HG03066 (cell line): ENCODE data around the gene PSKH1.
"Not testable (repeated sequence)": the region's sequence is repeated elsewhere in the genome, so short reads cannot be mapped to it uniquely, and the experiment has no call there.

Experiments
- ATAC-seq: cut with Tn5 transposase; IDR thresholded peaks from one replicate; pipeline ENCODE4 v1.9.1; 2021; ENCODE audit warnings: low read depth; ENCODE audit not compliant: unreplicated experiment

PSKH1 gene

DNA sequence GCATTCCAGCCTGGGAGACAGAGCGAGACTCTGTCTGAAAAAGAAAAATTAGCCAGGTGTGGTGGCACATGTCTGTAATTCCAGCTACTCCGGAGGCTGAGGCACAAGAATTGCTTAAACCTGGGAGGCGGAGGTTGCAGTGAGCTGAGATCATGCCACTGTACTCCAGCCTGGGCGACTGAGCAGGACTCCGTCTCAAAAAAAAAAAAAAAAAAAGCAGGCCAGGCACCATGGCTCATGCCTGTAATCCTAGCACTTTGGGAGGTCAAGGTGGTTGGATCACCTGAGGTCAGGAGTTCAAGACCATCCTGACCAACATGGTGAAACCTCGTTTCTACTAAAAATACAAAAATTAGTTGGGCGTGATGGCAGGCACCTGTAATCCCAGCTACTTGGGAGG is 79.2 kb downstream of the PSKH1 start:
- not testable (repeated sequence) for ATAC-seq

DNA sequence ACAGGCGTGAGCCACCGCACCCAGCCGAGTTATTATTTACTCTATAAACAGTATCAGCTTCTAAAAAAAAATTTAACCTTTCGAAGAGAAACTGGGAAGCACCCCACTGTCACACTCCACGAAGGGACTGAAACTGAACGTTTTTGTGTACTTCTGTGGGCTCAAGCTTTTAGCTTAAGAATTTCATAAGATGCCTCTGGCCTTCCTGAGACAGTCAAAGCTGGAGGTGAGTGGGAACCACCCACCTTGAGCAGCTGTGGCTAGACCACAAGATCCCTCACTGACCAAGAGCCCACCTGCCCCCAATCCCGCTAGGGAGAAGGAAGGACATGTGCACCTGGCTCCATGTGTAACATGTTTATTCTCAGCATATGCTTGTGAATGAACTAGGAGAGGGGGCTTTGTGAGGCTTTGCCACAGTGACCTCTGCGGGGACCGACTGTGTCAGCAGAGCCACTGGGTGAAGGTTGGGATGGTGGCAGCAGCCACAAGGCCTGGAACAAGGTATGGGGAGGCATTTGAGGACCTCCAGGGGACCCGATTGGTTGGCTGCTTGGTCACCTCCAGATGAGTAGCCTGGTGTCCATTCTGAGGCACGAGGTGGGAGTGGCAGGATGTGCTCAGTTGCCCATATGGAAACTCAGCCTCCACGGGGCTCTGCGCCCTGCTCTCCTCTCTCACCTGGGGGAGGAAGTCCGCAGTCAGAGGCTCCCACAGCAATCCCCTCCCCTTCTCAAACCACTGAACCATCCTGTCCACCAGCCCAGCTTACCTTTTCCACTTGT is 82.5 kb downstream of the PSKH1 start:
- ATAC-seq = no peak

- ATAC-seq = no peak
Observed at GRCh38 chr16:67976205-67976604, 83.2 kb downstream of the PSKH1 start.

GRCh38 chr16:67977005-67977404 is 84.0 kb downstream of the PSKH1 start:
- no peak for ATAC-seq

DNA sequence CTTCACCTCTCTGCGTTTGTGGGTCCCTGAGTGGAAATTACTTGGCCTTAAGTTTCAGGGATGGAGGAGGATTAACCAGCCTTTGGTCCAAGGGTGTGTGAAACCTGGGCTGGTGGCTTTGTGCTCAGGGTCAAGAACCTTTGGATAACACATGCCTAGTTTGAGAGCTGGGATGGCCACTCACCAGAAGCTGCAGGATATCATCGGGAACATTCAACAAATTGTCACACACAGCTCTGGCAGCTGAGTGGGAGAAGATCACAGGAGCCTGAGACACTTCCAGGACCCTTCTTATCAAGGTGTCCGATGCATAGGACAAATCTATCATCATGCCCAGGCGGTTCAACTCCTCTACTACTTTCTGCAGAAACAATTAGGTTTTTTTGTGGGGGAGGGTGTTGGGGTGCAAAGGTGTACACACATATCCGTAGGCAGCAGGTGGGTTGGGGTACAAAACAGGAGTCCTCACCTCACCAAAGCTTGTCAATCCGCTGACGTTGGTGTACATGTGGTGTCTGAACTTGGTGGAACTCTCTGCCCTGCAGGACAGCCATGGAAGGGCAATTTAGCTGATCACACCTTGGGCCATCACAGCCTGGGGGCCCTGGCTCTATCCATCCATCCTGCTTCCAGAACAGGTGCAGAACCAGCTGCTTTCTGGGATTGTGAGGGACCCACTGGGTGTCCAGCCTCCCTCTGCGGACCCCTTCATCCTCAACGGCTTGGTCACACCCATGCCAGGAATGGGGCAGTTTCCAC is 84.6 kb downstream of the PSKH1 start:
- no peak for ATAC-seq
